Calu3 (cell line): ENCODE measurements around the gene TOB1. TPM values are rescaled to one million over a fixed set of nuclear protein-coding genes. Genes with fewer than 3 reads are reported as not detected.
"Not testable (repeated sequence)": the region's sequence is repeated elsewhere in the genome, so short reads cannot be mapped to it uniquely, and the experiment has no call there.

Experiments
- BruUV-seq: library from RNA; stranded (reverse); fragments of 400-500 nt; replicated peaks from 2 replicates; lab custom pipeline; 2021; lab: Mats Ljungman, UMichigan
- CTCF ChIA-PET: fragments of 300-600 bp; sonication (Branson Sonifier 250); formaldehyde crosslinking; loops from one replicate; lab custom pipeline; 2022; ENCODE audit warnings: antibody characterized with exemption; lab: Charles Lee
- DNase-seq: peaks from one replicate; pipeline ENCODE4 v3.0.0; 2022
- H3K27ac Mint-ChIP-seq: one replicate; pipeline ENCODE4 v1.8.0; 2022; ENCODE audit warnings: mixed read lengths; ENCODE audit not compliant: unreplicated experiment
- H3K27me3 Mint-ChIP-seq: one replicate; pipeline ENCODE4 v1.8.0; 2022; ENCODE audit warnings: mixed read lengths; ENCODE audit not compliant: unreplicated experiment
- H3K36me3 Mint-ChIP-seq: one replicate; pipeline ENCODE4 v1.8.0; 2022; ENCODE audit warnings: mild to moderate bottlenecking, moderate library complexity, mixed read lengths; ENCODE audit not compliant: insufficient read depth, unreplicated experiment
- H3K4me1 Mint-ChIP-seq: one replicate; pipeline ENCODE4 v1.8.0; 2022; ENCODE audit warnings: mild to moderate bottlenecking, low read depth, mixed read lengths; ENCODE audit not compliant: unreplicated experiment
- H3K4me3 Mint-ChIP-seq: one replicate; pipeline ENCODE4 v1.8.0; 2022; ENCODE audit warnings: mild to moderate bottlenecking, low read depth, moderate library complexity, mixed read lengths; ENCODE audit not compliant: unreplicated experiment
- H3K9me3 Mint-ChIP-seq: one replicate; pipeline ENCODE4 v1.8.0; 2022; ENCODE audit warnings: low read depth, mixed read lengths; ENCODE audit not compliant: unreplicated experiment
- intact Hi-C: fragments of 100-400 bp; cut with micrococcal nuclease; formaldehyde crosslinking; loops from one replicate; pipeline ENCODE4 v1.10.0; 2022; ENCODE audit not compliant: unreplicated experiment
- total RNA-seq: library from RNA; stranded (reverse); gene quantifications from 2 replicates; pipeline ENCODE4 v1.2.3, GENCODE V29; 2022
- TF ChIP-seq, protein P1 (sequence below): fragments of 200-600 bp; IDR thresholded peaks from one replicate; pipeline ENCODE4 v1.8.0; 2022; ENCODE audit warnings: antibody characterized with exemption; ENCODE audit not compliant: unreplicated experiment

The TOB1 gene
- total RNA-seq, 1 experiment from 2014 or later: 177 TPM

GRCh38 chr17:50863221-50863843, 2.8 kb downstream of the TOB1 start:
- H3K27me3 Mint-ChIP-seq: no peaks in the 10 kb centered on the region
- intact Hi-C loops: loop anchor here (1.0 to 10.0 kb wide), 2 partner anchors 87 to 291 kb away; partner anchors contain the start of gene NME1
- H3K36me3 Mint-ChIP-seq: peaks cover 81% of the 10 kb centered on the region
- CTCF ChIA-PET: interaction anchor here (0.6 to 5.9 kb wide), 14 partner anchors 10 to 119 kb away, joined by 3 to 68 read pairs (median 4); no protein-coding TSS in a partner anchor
- peak; percentile 81 for DNase-seq
- H3K27ac Mint-ChIP-seq: peak overlapping the region; percentile 100
- peaks cover 31% of the 10 kb centered on the region for H3K4me1 Mint-ChIP-seq
- BruUV-seq: TSS peak; percentile 34
- TF ChIP-seq, protein P1, sequence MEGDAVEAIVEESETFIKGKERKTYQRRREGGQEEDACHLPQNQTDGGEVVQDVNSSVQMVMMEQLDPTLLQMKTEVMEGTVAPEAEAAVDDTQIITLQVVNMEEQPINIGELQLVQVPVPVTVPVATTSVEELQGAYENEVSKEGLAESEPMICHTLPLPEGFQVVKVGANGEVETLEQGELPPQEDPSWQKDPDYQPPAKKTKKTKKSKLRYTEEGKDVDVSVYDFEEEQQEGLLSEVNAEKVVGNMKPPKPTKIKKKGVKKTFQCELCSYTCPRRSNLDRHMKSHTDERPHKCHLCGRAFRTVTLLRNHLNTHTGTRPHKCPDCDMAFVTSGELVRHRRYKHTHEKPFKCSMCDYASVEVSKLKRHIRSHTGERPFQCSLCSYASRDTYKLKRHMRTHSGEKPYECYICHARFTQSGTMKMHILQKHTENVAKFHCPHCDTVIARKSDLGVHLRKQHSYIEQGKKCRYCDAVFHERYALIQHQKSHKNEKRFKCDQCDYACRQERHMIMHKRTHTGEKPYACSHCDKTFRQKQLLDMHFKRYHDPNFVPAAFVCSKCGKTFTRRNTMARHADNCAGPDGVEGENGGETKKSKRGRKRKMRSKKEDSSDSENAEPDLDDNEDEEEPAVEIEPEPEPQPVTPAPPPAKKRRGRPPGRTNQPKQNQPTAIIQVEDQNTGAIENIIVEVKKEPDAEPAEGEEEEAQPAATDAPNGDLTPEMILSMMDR: peak; percentile 92
- no peaks in the 10 kb centered on the region for H3K9me3 Mint-ChIP-seq
- H3K4me3 Mint-ChIP-seq: peak overlapping the region; percentile 78

DNA sequence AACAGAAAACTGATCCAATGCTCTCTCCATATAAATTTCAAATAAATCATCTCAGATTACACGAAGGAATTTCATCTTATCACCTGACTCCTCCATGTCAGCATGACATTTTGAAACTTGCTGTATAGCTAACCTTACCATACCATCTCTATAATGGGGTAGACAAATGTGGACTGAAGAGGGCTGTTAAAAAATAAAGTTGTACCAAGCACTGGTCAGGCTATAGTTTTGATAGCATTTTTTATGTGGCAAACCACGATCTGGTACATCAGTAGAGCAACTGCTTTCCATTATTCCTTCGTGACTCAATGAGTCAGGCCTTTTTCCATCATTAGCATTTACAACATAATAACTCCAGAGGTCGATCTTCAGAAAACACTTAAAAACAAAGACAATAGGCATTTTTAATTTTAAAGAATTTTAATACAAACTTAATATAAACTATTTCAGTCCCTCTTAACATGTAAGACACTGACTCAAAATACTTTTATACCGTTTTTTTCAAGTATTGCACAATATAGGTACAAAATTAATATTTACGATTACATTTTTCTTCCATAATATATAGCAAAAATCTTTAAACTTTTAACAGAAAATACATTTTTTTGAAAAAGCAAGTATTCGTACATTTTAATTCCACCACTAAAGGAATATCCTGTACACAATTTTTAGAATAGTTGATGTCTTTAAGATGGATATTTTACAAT, 4.2 kb downstream of the TOB1 start:
- CTCF ChIA-PET: interaction anchor here (0.6 to 5.9 kb wide), 5 partner anchors 9 to 300 kb away, joined by 4 to 68 read pairs (median 7); no protein-coding TSS in a partner anchor
- no peaks in the 10 kb centered on the region for H3K9me3 Mint-ChIP-seq

GRCh38 chr17:50861334-50861676, 4.8 kb downstream of the TOB1 start:
- Mint-ChIP-seq H3K9me3 (no peaks in the 10 kb centered on the region), H3K4me1 (peaks cover 31% of the 10 kb centered on the region), H3K27me3 (no peaks in the 10 kb centered on the region), H3K27ac (peak overlapping the region; percentile 70), H3K4me3 (peak overlapping the region; percentile 56), H3K36me3 (peaks cover 60% of the 10 kb centered on the region)
- DNase-seq: no peak
- TF ChIP-seq, protein P1: no peak
- intact Hi-C loops: loop anchor here (10.0 kb wide), 1 partner anchor 293 kb away; the partner anchor contains the start of gene NME1
- no TSS peak for BruUV-seq
- CTCF ChIA-PET: interaction anchor here (0.6 to 2.5 kb wide), 9 partner anchors 9 to 301 kb away, joined by 3 to 7 read pairs (median 3); no protein-coding TSS in a partner anchor

More for the DNA sequence above, 4.2 kb downstream of the TOB1 start:
- BruUV-seq: no TSS peak
- TF ChIP-seq, protein P1: no peak
- peaks cover 31% of the 10 kb centered on the region for H3K4me1 Mint-ChIP-seq
- no peaks in the 10 kb centered on the region for H3K27me3 Mint-ChIP-seq
- H3K27ac Mint-ChIP-seq: peak overlapping the region; percentile 70
- no peak for DNase-seq
- intact Hi-C loops: loop anchor here (1.0 to 10.0 kb wide), 2 partner anchors 9 to 293 kb away; partner anchors contain the start of gene NME1
- peak overlapping the region; percentile 56 for H3K4me3 Mint-ChIP-seq
- H3K36me3 Mint-ChIP-seq: peaks cover 67% of the 10 kb centered on the region

- not testable (repeated sequence) for BruUV-seq, H3K9me3 Mint-ChIP-seq, DNase-seq, H3K27me3 Mint-ChIP-seq, H3K4me3 Mint-ChIP-seq, H3K27ac Mint-ChIP-seq
- CTCF ChIA-PET: interaction anchor here (0.7 to 2.5 kb wide), 2 partner anchors 77 to 270 kb away, joined by 4 to 7 read pairs; no protein-coding TSS in a partner anchor
- intact Hi-C loops: loop anchor here (10.0 kb wide), 1 partner anchor 295 kb away; the partner anchor contains the start of gene NME1
- H3K36me3 Mint-ChIP-seq: peaks cover 45% of the 10 kb centered on the region
- H3K4me1 Mint-ChIP-seq: peaks cover 31% of the 10 kb centered on the region
Measured at GRCh38 chr17:50859727-50860126, 6.4 kb downstream of the TOB1 start.
